Brain microvascular endothelial cell (primary cell): Measurements from ENCODE around the gene FRS3.

ENCODE experiments used
- DNase-seq: peaks from one replicate; pipeline ENCODE4 v3.0.0-alpha.2; 2020
- H3K27ac ChIP-seq: fragments of 250-450 bp; sonication (Bioruptor Pico); 2 replicates; pipeline ENCODE4 v1.5.1; 2020; ENCODE audit warnings: mild to moderate bottlenecking, moderate library complexity
- H3K27me3 ChIP-seq: fragments of 250-450 bp; sonication (Bioruptor Pico); replicated peaks from 2 replicates; pipeline ENCODE4 v1.5.1; 2020; ENCODE audit warnings: mild to moderate bottlenecking
- H3K36me3 ChIP-seq: fragments of 250-450 bp; sonication (Bioruptor Pico); replicated peaks from 2 replicates; pipeline ENCODE4 v1.5.1; 2020; ENCODE audit warnings: mild to moderate bottlenecking
- H3K4me3 ChIP-seq: 2 replicates; pipeline ENCODE4 v1.5.1; 2011; ENCODE audit warnings: low read depth, mild to moderate bottlenecking, control low read depth, low read length, moderate library complexity
- CTCF ChIP-seq: IDR thresholded peaks from 2 replicates; pipeline ENCODE4 v1.5.1; 2011; ENCODE audit warnings: low read depth, mild to moderate bottlenecking, moderate library complexity, low read length, control low read depth, inconsistent platforms; ENCODE audit errors: missing control alignments
- in situ Hi-C: cut with HindIII; loops from 2 replicates; pipeline ENCODE4 v1.10.0; 2017; ENCODE audit warnings: low sequenced_read_pairs, low pct_ligation_motif_present

The FRS3 gene

GRCh38 chr6:41737591-41738130 lies 42.0 kb downstream of the FRS3 start:
- in situ Hi-C loops = no loop called here
- no peak for TF ChIP-seq CTCF
- DNase-seq = no peak

GRCh38 chr6:41736800-41737555 lies 42.7 kb downstream of the FRS3 start:
- Histone ChIP-seq H3K36me3 (no peaks in the 10 kb centered on the region), H3K27me3 (no peaks in the 10 kb centered on the region), H3K27ac (no peak overlapping the region), H3K4me3 (no peak overlapping the region)
- in situ Hi-C loops = no loop called here
- TF ChIP-seq CTCF = no peak
- DNase-seq = no peak

More at GRCh38 chr6:41737591-41738130, 42.0 kb downstream of the FRS3 start:
- Histone ChIP-seq H3K27ac (no peak overlapping the region), H3K4me3 (no peak overlapping the region), H3K27me3 (no peaks in the 10 kb centered on the region), H3K36me3 (no peaks in the 10 kb centered on the region)

GRCh38 chr6:41736186-41736733 lies 43.4 kb downstream of the FRS3 start:
- in situ Hi-C loops = no loop called here
- DNase-seq = no peak
- no peaks in the 10 kb centered on the region for H3K36me3 ChIP-seq

GRCh38 chr6:41735427-41736185 lies 44.1 kb downstream of the FRS3 start, which contains the start of gene TFEB:
TFEB (minus strand) TSS chr6:41735608; CDS start chr6:41691213, 44,395 bp downstream.
- Histone ChIP-seq H3K4me3 (peak within 1 kb of the TSS; percentile 73), H3K27me3 (no peaks in the 10 kb centered on the region), H3K36me3 (no peaks in the 10 kb centered on the region), H3K27ac (peak within 1 kb of the TSS; percentile 72)
- TF ChIP-seq CTCF = peak; percentile 77
- peak; percentile 87 for DNase-seq
- in situ Hi-C loops = no loop called here

More at GRCh38 chr6:41736186-41736733, 43.4 kb downstream of the FRS3 start:
- TF ChIP-seq CTCF = no peak
- peak overlapping the region; percentile 7 for H3K4me3 ChIP-seq
- H3K27ac ChIP-seq = no peak overlapping the region
- no peaks in the 10 kb centered on the region for H3K27me3 ChIP-seq

- in situ Hi-C loops = no loop called here
- Histone ChIP-seq H3K4me3 (peak overlapping the region; percentile 73), H3K36me3 (no peaks in the 10 kb centered on the region), H3K27ac (peak overlapping the region; percentile 72), H3K27me3 (no peaks in the 10 kb centered on the region)
- peak; percentile 67 for DNase-seq
- no peak for TF ChIP-seq CTCF
These were observed 44.9 kb downstream of the FRS3 start for GRCh38 chr6:41734666-41735426.
